Neural crest cell (in vitro differentiated cells): ENCODE measurements around the gene PFKL. TPM values are rescaled to one million over a fixed set of nuclear protein-coding genes. Genes with fewer than 3 reads are reported as not detected.

Experiments
- DNase-seq: peaks from one replicate; pipeline ENCODE4 v3.0.0; 2021; ENCODE audit warnings: low read depth, mixed read lengths, low spot score
- H3K27ac Mint-ChIP-seq: one replicate; pipeline ENCODE4 v1.8.0; 2021; ENCODE audit warnings: mild to moderate bottlenecking, mixed read lengths; ENCODE audit not compliant: unreplicated experiment
- H3K27me3 Mint-ChIP-seq: 2 replicates; pipeline ENCODE4 v1.8.0; 2021; ENCODE audit warnings: low read depth, mild to moderate bottlenecking, mixed read lengths
- H3K36me3 Mint-ChIP-seq: 2 replicates; pipeline ENCODE4 v1.8.0; 2021; ENCODE audit warnings: low read depth, mild to moderate bottlenecking, mixed read lengths
- H3K4me1 Mint-ChIP-seq: 2 replicates; pipeline ENCODE4 v1.8.0; 2021; ENCODE audit warnings: mixed read lengths
- H3K4me3 Mint-ChIP-seq: one replicate; pipeline ENCODE4 v1.8.0; 2021; ENCODE audit warnings: mild to moderate bottlenecking, mixed read lengths
- H3K9me3 Mint-ChIP-seq: 2 replicates; pipeline ENCODE4 v1.8.0; 2021; ENCODE audit warnings: mixed read lengths
- CTCF ChIP-seq: fragments of 200-600 bp; sonication (generic); conservative IDR thresholded peaks from 2 replicates; pipeline ENCODE4 v1.5.0; 2021; ENCODE audit warnings: antibody characterized with exemption, mild to moderate bottlenecking
- long read RNA-seq: library from polyadenylated mRNA; unstranded; transcript quantifications from one replicate; pipeline ENCODE4 v2.0.0, GENCODE V29; 2020
- total RNA-seq: library from RNA; stranded (reverse); gene quantifications from 2 replicates; pipeline ENCODE4 v1.2.1, GENCODE V29; 2021

The PFKL gene
- 94.7 and 96.1 TPM in 2 replicates for total RNA-seq
- long read RNA-seq, transcript PFKL-201 (22 exons, 2,912 nt): major isoform, 22 of 32 reads
- long read RNA-seq, partial matches to known transcripts: 5 of 32 reads
- long read RNA-seq, other reads (novel, unspliced or antisense): 4 of 32 reads

- Mint-ChIP-seq H3K4me1 (peaks cover 25% of the 10 kb centered on the region), H3K36me3 (no peaks in the 10 kb centered on the region), H3K27me3 (peaks cover 12% of the 10 kb centered on the region), H3K27ac (peak within 1 kb of the TSS; percentile 89), H3K9me3 (no peaks in the 10 kb centered on the region), H3K4me3 (peak within 1 kb of the TSS; percentile 88)
- TF ChIP-seq CTCF: no peak
- DNase-seq: peak; percentile 47
Measured at GRCh38 chr21:44299458-44300261, at the start of gene PFKL. Gene PFKL, plus strand, starts transcription at chr21:44300053. Its CDS starts 53 bp downstream, at chr21:44300106.

GRCh38 chr21:44253832-44254710, 45.8 kb upstream of the PFKL start:
- no peak for TF ChIP-seq CTCF
- Mint-ChIP-seq H3K36me3 (no peaks in the 10 kb centered on the region), H3K9me3 (no peaks in the 10 kb centered on the region), H3K4me1 (no peaks in the 10 kb centered on the region), H3K27ac (peak overlapping the region; percentile 43), H3K4me3 (no peak overlapping the region), H3K27me3 (no peaks in the 10 kb centered on the region)
- DNase-seq: no peak

- no peak for DNase-seq
- Mint-ChIP-seq H3K4me1 (no peaks in the 10 kb centered on the region), H3K9me3 (no peaks in the 10 kb centered on the region), H3K27me3 (no peaks in the 10 kb centered on the region), H3K27ac (no peak overlapping the region), H3K4me3 (no peak overlapping the region), H3K36me3 (no peaks in the 10 kb centered on the region)
- TF ChIP-seq CTCF: no peak
Measured at GRCh38 chr21:44255511-44255981, 44.3 kb upstream of the PFKL start.

- H3K4me3 Mint-ChIP-seq: no peak overlapping the region
- H3K9me3 Mint-ChIP-seq: no peaks in the 10 kb centered on the region
- no peaks in the 10 kb centered on the region for H3K4me1 Mint-ChIP-seq
- no peak for TF ChIP-seq CTCF
- H3K27ac Mint-ChIP-seq: no peak overlapping the region
- DNase-seq: no peak
- H3K27me3 Mint-ChIP-seq: no peaks in the 10 kb centered on the region
- no peaks in the 10 kb centered on the region for H3K36me3 Mint-ChIP-seq
Measured at GRCh38 chr21:44258056-44258725, 41.7 kb upstream of the PFKL start.
